HUES48 (cell line): ENCODE measurements around the gene POLRMT.

Experiments used
- H3K27ac ChIP-seq: one replicate; pipeline ENCODE4 v1.7.0; 2013; ENCODE audit warnings: low read depth, low read length, inconsistent platforms
- H3K27me3 ChIP-seq: 2 replicates; pipeline ENCODE4 v1.6.1; 2013; ENCODE audit warnings: mild to moderate bottlenecking, low read length; ENCODE audit not compliant: control insufficient read depth, insufficient read depth
- H3K36me3 ChIP-seq: 2 replicates; pipeline ENCODE4 v1.6.1; 2013; ENCODE audit warnings: low read length; ENCODE audit not compliant: control insufficient read depth, insufficient read depth
- H3K4me1 ChIP-seq: 2 replicates; pipeline ENCODE4 v1.6.1; 2013; ENCODE audit warnings: mild to moderate bottlenecking, low read length; ENCODE audit not compliant: control insufficient read depth, insufficient read depth
- H3K4me3 ChIP-seq: 2 replicates; pipeline ENCODE4 v1.5.1; 2013; ENCODE audit warnings: mild to moderate bottlenecking, low read depth, low read length
- H3K9ac ChIP-seq: 2 replicates; pipeline ENCODE4 v1.6.1; 2013; ENCODE audit warnings: mild to moderate bottlenecking, low read depth, low read length, moderate library complexity
- H3K9me3 ChIP-seq: 2 replicates; pipeline ENCODE4 v1.6.1; 2013; ENCODE audit warnings: low read length; ENCODE audit not compliant: control insufficient read depth, insufficient read depth

POLRMT gene

DNA sequence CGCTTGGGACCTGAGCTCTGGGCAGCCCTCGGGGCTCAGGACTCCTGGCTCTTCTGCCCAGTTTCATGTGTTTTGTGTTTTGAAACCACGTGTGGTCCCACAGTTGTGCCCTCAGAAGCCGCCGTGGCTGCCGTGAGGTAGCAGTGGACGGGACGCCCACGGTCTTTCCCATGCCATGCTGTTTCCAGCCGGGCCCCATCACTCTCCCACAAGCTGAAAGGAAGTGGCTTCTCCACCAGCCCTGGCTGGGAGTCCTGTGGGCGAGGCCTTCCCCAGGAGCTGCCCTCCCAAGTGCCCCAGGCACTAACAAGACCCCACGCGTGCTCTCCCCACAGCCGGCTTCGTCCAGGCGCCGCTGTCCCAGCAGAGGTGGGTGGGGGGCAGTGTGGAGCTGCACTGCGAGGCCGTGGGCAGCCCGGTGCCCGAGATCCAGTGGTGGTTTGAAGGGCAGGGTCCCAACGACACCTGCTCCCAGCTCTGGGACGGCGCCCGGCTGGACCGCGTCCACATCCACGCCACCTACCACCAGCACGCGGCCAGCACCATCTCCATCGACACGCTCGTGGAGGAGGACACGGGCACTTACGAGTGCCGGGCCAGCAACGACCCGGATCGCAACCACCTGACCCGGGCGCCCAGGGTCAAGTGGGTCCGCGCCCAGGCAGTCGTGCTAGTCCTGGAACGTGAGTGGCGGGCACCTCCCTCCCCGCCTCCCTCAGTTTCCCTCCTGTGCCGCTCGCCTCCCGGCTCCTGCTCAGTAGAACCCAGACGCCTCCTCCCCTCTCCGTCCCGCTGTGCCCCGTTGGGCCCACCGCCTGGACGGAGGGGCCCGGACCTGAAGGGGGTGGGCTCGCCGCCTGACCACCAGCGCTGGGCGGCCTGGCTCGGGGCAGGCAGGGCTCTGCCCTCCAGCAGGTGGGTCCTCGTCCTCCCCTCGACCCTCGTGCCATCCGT, 55.6 kb downstream of the POLRMT start:
- H3K36me3 ChIP-seq = peaks cover 50% of the 10 kb centered on the region
- H3K9me3 ChIP-seq = no peaks in the 10 kb centered on the region
- no peak overlapping the region for H3K27ac ChIP-seq
- no peaks in the 10 kb centered on the region for H3K27me3 ChIP-seq
- peaks cover 8% of the 10 kb centered on the region for H3K4me1 ChIP-seq
- H3K9ac ChIP-seq = no peak overlapping the region
- no peak overlapping the region for H3K4me3 ChIP-seq

DNA sequence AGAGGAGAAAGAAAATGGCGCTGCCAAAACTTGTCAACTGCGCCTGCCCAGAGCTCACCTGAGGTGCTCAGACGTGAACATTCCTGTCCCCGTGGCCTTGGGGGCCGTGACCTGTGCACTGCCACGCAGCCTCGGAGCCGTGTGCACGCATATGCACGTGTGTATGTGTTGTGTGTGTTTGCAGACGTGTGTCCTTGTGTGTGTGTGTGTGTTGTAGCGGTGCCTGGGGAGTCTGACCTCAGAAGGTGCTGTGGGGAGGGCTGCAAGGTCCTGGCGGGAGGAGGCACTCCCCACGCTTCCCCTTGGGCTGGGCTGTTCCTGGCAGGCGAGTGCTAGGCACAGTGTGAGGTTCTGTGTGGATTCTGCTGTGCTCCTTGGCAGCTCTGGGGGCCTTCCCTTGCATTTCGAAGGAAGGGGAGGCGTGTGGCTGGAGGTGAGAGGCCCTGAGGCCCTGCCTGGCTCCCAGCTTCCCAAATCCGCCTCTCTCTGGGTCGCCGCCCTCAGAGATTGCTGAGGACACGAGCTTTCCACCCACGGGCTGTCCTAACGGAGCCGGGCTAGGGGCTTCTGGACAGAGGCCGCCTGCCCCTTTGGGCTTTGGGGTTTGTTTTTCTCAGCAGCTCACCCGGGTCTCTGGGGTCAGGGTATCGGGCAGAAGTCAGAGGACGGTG, 56.4 kb downstream of the POLRMT start:
- Histone ChIP-seq H3K27ac (no peak overlapping the region), H3K4me3 (no peak overlapping the region), H3K36me3 (peaks cover 45% of the 10 kb centered on the region), H3K9ac (no peak overlapping the region), H3K4me1 (peaks cover 8% of the 10 kb centered on the region), H3K27me3 (no peaks in the 10 kb centered on the region), H3K9me3 (no peaks in the 10 kb centered on the region)

DNA sequence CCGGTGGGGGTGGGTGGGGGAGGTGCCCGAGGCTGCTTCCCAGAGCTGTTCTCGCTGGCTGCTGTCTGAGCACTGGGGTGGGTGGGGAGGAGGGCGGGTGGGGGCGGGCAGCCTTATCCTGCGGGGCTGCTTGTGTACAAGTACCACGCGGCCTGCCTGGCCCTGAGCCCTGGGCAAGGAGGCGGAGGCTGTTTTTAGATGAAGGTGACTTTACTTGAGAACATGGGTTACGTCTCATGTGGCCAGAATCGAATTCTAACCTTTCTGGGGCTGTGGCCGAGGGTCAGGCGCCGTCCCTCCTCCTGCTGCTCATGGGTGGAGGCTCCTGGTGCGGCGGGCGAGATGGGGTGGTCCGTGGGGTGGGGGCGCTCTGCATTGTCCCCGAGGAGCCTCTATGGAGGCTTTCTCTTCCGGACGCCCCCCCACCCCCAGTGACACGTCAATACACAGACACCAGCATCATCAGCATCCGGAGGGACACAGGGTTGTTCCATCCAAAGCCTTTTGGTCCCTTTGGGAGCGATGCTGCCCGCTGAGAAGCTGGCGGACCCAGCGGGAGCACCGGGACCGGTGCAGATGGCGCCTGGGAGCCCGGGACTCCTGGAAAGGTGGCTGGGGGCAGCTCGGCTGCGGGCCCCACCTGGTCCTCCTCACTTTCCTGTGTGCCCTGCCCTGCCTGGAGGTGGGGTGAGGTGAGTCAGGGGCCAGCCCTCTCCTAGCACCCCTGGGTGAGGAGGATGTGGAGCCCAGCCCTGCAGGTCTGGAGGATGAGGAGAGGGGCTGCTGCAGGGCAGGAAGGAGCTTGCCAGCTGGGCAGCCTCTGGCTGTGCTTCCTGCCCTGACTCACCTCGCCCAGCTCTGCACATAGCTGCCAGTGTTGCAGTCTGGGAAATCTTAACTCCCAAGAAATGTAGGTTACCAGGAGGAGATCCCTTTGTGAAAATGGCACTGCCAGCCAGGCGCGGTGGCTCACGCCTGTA, 57.5 kb downstream of the POLRMT start:
- no peak overlapping the region for H3K4me3 ChIP-seq
- H3K36me3 ChIP-seq = peaks cover 36% of the 10 kb centered on the region
- H3K9ac ChIP-seq = no peak overlapping the region
- no peaks in the 10 kb centered on the region for H3K9me3 ChIP-seq
- 0 out of 2 replicates have a peak, but pooled peaks cover 6% of the 10 kb centered on the region for H3K27me3 ChIP-seq
- H3K27ac ChIP-seq = no peak overlapping the region
- H3K4me1 ChIP-seq = peaks cover 8% of the 10 kb centered on the region

DNA sequence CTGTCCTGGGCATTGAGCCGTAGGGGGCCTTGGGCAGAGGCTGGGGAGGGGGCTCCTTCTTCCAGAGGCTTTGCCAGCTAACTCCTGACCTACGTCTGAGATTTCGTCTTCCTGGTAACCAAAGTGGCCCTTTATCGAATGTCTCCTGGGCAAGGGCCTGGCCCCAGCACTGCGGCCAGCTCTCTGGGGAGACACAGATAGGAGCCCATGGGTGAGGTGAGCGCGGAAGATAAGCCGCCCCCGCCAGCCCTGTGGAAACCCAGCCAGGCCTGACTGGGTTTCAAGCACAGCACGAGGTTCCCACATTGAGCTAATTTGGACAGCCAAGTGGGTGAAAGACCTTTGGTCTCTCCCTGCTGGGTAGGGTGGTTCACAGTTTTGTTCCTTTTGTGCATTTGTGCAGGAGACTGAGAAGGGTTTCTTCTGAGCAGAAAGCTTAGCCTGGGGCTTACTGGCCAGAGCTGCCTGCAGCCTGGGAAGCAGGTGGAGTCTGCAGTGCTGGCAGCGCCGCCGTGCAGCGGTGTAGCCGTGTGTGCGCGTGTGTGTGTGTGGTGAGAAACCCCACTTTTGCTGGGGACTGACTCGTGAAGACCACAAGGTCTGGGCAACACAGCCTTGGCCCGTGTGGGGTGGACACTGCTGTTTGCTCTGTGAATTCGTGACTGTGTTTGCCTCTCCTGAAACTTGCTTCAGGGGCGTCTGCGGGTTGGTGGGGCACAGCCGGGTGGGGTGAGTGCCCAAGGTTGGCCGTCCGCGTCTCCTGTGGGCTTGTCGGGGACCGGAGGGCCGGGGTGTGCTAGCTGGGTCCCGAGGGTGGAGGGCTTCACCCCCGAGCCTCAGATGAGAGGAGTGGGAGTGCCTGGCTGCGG, 58.4 kb downstream of the POLRMT start:
- H3K9ac ChIP-seq = peak overlapping the region; percentile 46; the same call in 1 of the 2 replicates
- H3K4me3 ChIP-seq = peak overlapping the region; percentile 46
- H3K4me1 ChIP-seq = peaks cover 8% of the 10 kb centered on the region
- H3K9me3 ChIP-seq = no peaks in the 10 kb centered on the region
- peaks cover 29% of the 10 kb centered on the region for H3K36me3 ChIP-seq
- H3K27ac ChIP-seq = peak overlapping the region; percentile 2
- 0 out of 2 replicates have a peak, but pooled peaks cover 6% of the 10 kb centered on the region for H3K27me3 ChIP-seq

DNA sequence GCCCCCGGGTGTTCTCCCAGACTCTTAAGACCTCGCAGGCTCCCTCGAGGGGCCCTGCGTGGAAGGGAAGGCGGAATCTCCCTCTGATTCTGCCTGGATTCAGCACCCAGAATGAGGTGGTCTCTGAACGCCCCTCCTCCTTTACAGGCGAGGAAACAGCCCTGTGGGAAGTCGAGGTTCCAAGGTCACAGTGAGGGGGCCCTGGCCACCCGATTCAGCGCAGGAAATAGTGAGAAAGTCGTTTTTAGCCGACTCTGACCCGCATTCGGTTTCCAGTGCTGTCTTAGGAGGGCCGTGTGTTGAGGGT, 59.9 kb downstream of the POLRMT start:
- H3K9ac ChIP-seq = peak overlapping the region; percentile 86
- H3K4me3 ChIP-seq = peak overlapping the region; percentile 88
- 0 out of 2 replicates have a peak, but pooled peaks cover 6% of the 10 kb centered on the region for H3K27me3 ChIP-seq
- 0 out of 2 replicates have a peak, but pooled peaks cover 19% of the 10 kb centered on the region for H3K36me3 ChIP-seq
- peak overlapping the region; percentile 87 for H3K27ac ChIP-seq
- H3K9me3 ChIP-seq = no peaks in the 10 kb centered on the region
- H3K4me1 ChIP-seq = peaks cover 8% of the 10 kb centered on the region

DNA sequence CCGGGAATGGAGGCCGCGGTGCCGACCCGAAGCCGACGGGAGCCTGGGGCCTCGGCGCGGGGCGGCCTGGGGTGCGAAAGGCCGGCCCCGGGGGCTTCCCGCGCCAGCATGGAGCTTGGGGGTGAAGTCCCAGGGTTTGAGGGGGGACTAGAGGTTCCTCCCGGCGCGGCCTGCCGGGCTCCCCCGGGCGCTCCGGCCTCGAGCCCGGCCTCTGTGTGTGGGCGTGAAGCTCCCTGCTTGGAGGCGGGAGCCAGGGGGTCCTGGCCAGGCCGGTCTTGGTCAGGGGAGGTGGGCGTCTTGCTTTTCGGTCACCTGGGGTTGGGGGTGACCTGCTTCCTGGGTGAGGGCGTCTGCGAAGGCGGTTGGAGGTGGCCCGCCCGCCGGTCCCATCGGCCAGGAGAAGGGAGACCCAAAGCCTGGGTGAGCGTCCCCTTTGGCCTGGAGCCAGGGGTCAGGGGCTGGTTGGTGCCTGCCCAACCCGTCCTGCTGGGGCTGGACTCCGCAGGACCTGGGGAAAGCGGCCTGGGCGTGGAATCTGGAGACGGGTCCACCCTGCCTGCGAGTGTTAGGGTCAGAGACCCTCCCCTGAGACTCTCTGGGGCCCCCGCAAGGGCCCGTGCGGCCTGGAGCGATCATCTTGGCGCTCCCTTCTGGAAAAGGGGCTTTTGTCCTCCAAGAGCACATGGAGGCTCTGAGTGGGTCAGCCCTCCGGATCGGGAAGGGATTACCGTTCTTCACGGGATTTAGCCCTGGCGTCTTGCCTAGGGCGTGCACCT, 60.4 kb downstream of the POLRMT start:
- Histone ChIP-seq H3K4me1 (peaks cover 8% of the 10 kb centered on the region), H3K9me3 (no peaks in the 10 kb centered on the region), H3K27ac (peak overlapping the region; percentile 87), H3K9ac (peak overlapping the region; percentile 86), H3K4me3 (peak overlapping the region; percentile 88), H3K27me3 (0 out of 2 replicates have a peak, but pooled peaks cover 6% of the 10 kb centered on the region), H3K36me3 (0 out of 2 replicates have a peak, but pooled peaks cover 14% of the 10 kb centered on the region)

DNA sequence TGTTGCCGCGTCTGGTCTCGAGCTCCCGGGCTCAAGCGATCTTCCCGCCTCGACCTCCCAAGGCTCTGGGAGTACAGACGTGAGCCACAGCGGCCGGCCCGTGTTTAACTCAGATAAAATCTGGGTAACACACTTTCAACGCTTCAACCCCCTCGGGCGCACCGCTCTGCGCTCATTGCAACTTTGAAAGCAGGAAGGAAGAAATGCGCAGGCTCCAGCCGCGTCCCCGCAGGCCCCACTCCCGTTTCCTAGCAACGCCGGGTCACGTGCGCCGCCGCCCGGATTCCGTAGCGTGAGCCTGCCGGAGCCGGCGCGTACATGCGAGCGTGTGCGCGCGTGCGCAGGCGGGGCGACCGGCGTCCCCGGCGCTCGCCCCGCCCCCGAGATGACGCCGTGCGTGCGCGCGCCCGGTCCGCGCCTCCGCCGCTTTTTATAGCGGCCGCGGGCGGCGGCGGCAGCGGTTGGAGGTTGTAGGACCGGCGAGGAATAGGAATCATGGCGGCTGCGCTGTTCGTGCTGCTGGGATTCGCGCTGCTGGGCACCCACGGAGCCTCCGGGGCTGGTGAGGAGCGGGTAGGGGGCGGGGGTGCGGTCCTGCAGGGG, 61.1 kb downstream of the POLRMT start, which contains the start of gene BSG:
Gene BSG (plus strand): TSS at position 457 of the 603 bp plus-strand sequence. CDS start 39 bp downstream, at position 496.
- Histone ChIP-seq H3K9ac (peak within 1 kb of the TSS; percentile 86), H3K9me3 (no peaks in the 10 kb centered on the region), H3K27me3 (0 out of 2 replicates have a peak, but pooled peaks cover 6% of the 10 kb centered on the region), H3K4me3 (peak within 1 kb of the TSS; percentile 88), H3K27ac (peak within 1 kb of the TSS; percentile 87), H3K4me1 (peaks cover 8% of the 10 kb centered on the region), H3K36me3 (0 out of 2 replicates have a peak, but pooled peaks cover 11% of the 10 kb centered on the region)

DNA sequence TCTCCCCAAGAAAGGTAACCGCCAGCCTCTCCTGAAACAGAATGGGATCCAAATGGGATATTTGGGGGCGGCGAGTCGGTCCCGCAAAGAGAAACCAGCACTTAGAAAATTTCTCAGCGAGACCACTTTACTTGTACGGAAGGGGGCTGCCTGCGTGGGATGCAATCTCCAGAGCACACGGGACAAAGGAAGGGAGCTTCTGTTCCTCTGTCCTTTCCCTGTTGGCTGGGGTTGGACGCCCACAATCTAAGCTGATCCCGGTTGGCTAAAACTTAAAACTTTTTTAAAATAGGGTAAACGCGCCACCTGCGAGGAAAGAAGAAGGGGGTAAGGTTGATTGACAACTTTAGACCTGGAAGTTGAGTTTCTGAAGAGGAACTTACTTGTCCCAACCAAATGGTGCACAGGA, 61.8 kb downstream of the POLRMT start:
- Histone ChIP-seq H3K27ac (peak overlapping the region; percentile 87), H3K4me1 (peaks cover 8% of the 10 kb centered on the region), H3K4me3 (peak overlapping the region; percentile 60), H3K36me3 (0 out of 2 replicates have a peak, but pooled peaks cover 11% of the 10 kb centered on the region), H3K9ac (peak overlapping the region; percentile 59; the same call in 1 of the 2 replicates), H3K27me3 (0 out of 2 replicates have a peak, but pooled peaks cover 6% of the 10 kb centered on the region), H3K9me3 (no peaks in the 10 kb centered on the region)
